Measurements from ENCODE around the gene APOLD1. TPM values are rescaled to one million over a fixed set of nuclear protein-coding genes. Genes with fewer than 3 reads are reported as not detected.
A peak's percentile ranks its signal among the peaks of the same experiment; 100 is the strongest.
"Not testable (repeated sequence)": the region's sequence is repeated elsewhere in the genome, so short reads cannot be mapped to it uniquely, and the experiment has no call there.

APOLD1 gene
- total and polyA plus RNA-seq, 7 experiments from 2014 or later: 0.25 to 11.1 (median 2.4) TPM

- H3K27me3 Mint-ChIP-seq; H3K36me3 ChIP-seq (ENCODE audit: control insufficient read depth in 2 of 3, insufficient read depth in 3 of 3, low read length in 3 of 3); ATAC-seq; POLR2A ChIA-PET; H3K9me3 ChIP-seq (ENCODE audit: control insufficient read depth in 2 of 3, low read length in 3 of 3); intact Hi-C loops (cut with micrococcal nuclease); H3K4me3 ChIP-seq (ENCODE audit: low read length); H3K4me3 Mint-ChIP-seq; H3K9me3 Mint-ChIP-seq; DNase-seq; CTCF ChIA-PET; H3K27me3 ChIP-seq (ENCODE audit: control insufficient read depth in 2 of 2, insufficient read depth in 2 of 2, low read length in 2 of 2); H3K4me1 ChIP-seq (ENCODE audit: control insufficient read depth in 2 of 2, insufficient read depth in 2 of 2, low read length in 2 of 2); H3K27ac ChIP-seq (ENCODE audit: low read depth, low read length): not testable (repeated sequence)
- Mint-ChIP-seq H3K36me3 (peaks cover 0 to 20% (median 0%) of the 10 kb centered on the region in 5 donors), H3K27ac (peak overlapping the region in 4 of 9 donors; percentile 15 to 93 (median 36)), H3K4me1 (peaks cover 13 to 58% (median 42%) of the 10 kb centered on the region in 7 donors)
Measured at GRCh38 chr12:12801656-12802055, 16.2 kb downstream of the APOLD1 start.

- ATAC-seq: peak; percentile 28
- H3K4me3 Mint-ChIP-seq: peak overlapping the region in 3 of 10 donors; percentile 31 to 77 (median 31)
Measured at GRCh38 chr12:12803186-12803585, 17.7 kb downstream of the APOLD1 start.

DNA sequence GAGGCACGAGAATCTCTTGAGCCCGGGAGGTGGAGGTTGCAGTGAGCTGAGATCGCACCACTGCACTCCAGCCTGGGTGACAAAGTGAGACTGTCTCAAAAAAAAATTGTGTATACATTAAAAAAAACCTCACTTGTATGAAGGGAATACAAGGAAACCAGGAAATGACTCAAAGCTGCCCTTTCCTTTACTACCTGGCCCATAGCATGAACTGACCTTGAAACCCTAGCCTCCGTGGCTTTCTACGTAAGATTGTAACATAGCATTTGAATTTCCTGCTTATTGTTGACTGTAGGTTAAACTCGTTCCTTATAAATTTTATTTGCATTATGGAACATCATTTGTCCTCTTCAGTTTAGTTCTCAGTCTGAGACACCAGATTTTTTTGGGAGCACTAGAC is 18.6 kb downstream of the APOLD1 start:
- Histone ChIP-seq H3K4me3 (ENCODE audit: low read length) (no peak overlapping the region), H3K9me3 (ENCODE audit: control insufficient read depth in 2 of 3, low read length in 3 of 3) (no peaks in the 10 kb centered on the region), H3K27ac (ENCODE audit: low read depth, low read length) (no peak overlapping the region), H3K27me3 (ENCODE audit: control insufficient read depth in 2 of 2, insufficient read depth in 2 of 2, low read length in 2 of 2) (no peaks in the 10 kb centered on the region), H3K4me1 (ENCODE audit: control insufficient read depth in 2 of 2, insufficient read depth in 2 of 2, low read length in 2 of 2) (peaks cover 20 to 25% of the 10 kb centered on the region in 2 donors), H3K36me3 (ENCODE audit: control insufficient read depth in 2 of 3, insufficient read depth in 3 of 3, low read length in 3 of 3) (no peaks in the 10 kb centered on the region)
- CTCF ChIA-PET: interaction anchor here (1.9 kb wide), 1 partner anchor 15 kb away, joined by 7 read pairs; no protein-coding TSS in a partner anchor
- DNase-seq (no peak), ATAC-seq (no peak)
- Mint-ChIP-seq H3K4me3 (peak overlapping the region in 1 of 10 donors; percentile 43), H3K27ac (peak overlapping the region in 7 of 9 donors; percentile 30 to 98 (median 71)), H3K9me3 (peaks cover 0 to 4% (median 0%) of the 10 kb centered on the region in 11 donors), H3K36me3 (peaks cover 0 to 12% (median 0%) of the 10 kb centered on the region in 5 donors), H3K4me1 (peaks cover 32 to 71% (median 63%) of the 10 kb centered on the region in 7 donors), H3K27me3 (no peaks in the 10 kb centered on the region)
- intact Hi-C loops (cut with micrococcal nuclease): no loop called here
- POLR2A ChIA-PET: interaction anchor here (2.0 to 2.4 kb wide), 4 partner anchors 9 to 85 kb away, joined by 8 to 24 read pairs (median 10); partner anchors contain the start of gene DDX47

More at GRCh38 chr12:12803186-12803585, 17.7 kb downstream of the APOLD1 start:
- peaks cover 0 to 7% (median 0%) of the 10 kb centered on the region in 11 donors for H3K9me3 Mint-ChIP-seq
- H3K27me3 ChIP-seq (ENCODE audit: control insufficient read depth in 2 of 2, insufficient read depth in 2 of 2, low read length in 2 of 2): no peaks in the 10 kb centered on the region
- H3K4me1 Mint-ChIP-seq: peaks cover 25 to 64% (median 55%) of the 10 kb centered on the region in 7 donors
- no peaks in the 10 kb centered on the region for H3K36me3 ChIP-seq (ENCODE audit: control insufficient read depth in 2 of 3, insufficient read depth in 3 of 3, low read length in 3 of 3)
- intact Hi-C loops (cut with micrococcal nuclease): loop anchor here in 1 of 2 donors (1.0 kb wide), 2 partner anchors 10 to 15 kb away; partner anchors contain the start of gene DDX47
- H3K4me3 ChIP-seq (ENCODE audit: low read length): no peak overlapping the region
- H3K27ac ChIP-seq (ENCODE audit: low read depth, low read length): no peak overlapping the region
- H3K27ac Mint-ChIP-seq: peak overlapping the region; percentile 16 to 98 (median 73)
- POLR2A ChIA-PET: interaction anchor here (0.6 to 2.4 kb wide), 6 partner anchors 9 to 84 kb away, joined by 3 to 24 read pairs (median 8); partner anchors contain the start of gene DDX47
- peaks cover 13 to 17% of the 10 kb centered on the region in 2 donors for H3K4me1 ChIP-seq (ENCODE audit: control insufficient read depth in 2 of 2, insufficient read depth in 2 of 2, low read length in 2 of 2)
- H3K9me3 ChIP-seq (ENCODE audit: control insufficient read depth in 2 of 3, low read length in 3 of 3): no peaks in the 10 kb centered on the region
- CTCF ChIA-PET: interaction anchor here (0.6 to 1.9 kb wide), 5 partner anchors 10 to 16 kb away, joined by 3 to 7 read pairs (median 3); no protein-coding TSS in a partner anchor
- H3K36me3 Mint-ChIP-seq: peaks cover 0 to 16% (median 0%) of the 10 kb centered on the region in 5 donors
- peak in 3 of 9 donors; percentile 11 to 46 (median 35) for DNase-seq
- H3K27me3 Mint-ChIP-seq: no peaks in the 10 kb centered on the region

- ATAC-seq (no peak), DNase-seq (no peak)
- Histone ChIP-seq H3K27ac (ENCODE audit: low read depth, low read length) (no peak overlapping the region), H3K27me3 (ENCODE audit: control insufficient read depth in 2 of 2, insufficient read depth in 2 of 2, low read length in 2 of 2) (no peaks in the 10 kb centered on the region), H3K4me1 (ENCODE audit: control insufficient read depth in 2 of 2, insufficient read depth in 2 of 2, low read length in 2 of 2) (peaks cover 24 to 30% of the 10 kb centered on the region in 2 donors), H3K9me3 (ENCODE audit: control insufficient read depth in 2 of 3, low read length in 3 of 3) (no peaks in the 10 kb centered on the region), H3K4me3 (ENCODE audit: low read length) (no peak overlapping the region), H3K36me3 (ENCODE audit: control insufficient read depth in 2 of 3, insufficient read depth in 3 of 3, low read length in 3 of 3) (no peaks in the 10 kb centered on the region)
- peaks cover 0 to 2% (median 0%) of the 10 kb centered on the region in 11 donors for H3K9me3 Mint-ChIP-seq
- H3K4me3 Mint-ChIP-seq: peak overlapping the region in 2 of 10 donors; percentile 8 to 43
- H3K27ac Mint-ChIP-seq: peak overlapping the region; percentile 34 to 99 (median 95)
- intact Hi-C loops (cut with micrococcal nuclease): no loop called here
- no peaks in the 10 kb centered on the region for H3K27me3 Mint-ChIP-seq
- H3K36me3 Mint-ChIP-seq: peaks cover 0 to 13% (median 0%) of the 10 kb centered on the region in 5 donors
- H3K4me1 Mint-ChIP-seq: peaks cover 35 to 76% (median 68%) of the 10 kb centered on the region in 7 donors
- ChIA-PET CTCF (interaction anchor here (1.1 to 1.9 kb wide), 3 partner anchors 10 to 18 kb away, joined by 3 to 7 read pairs (median 4); no protein-coding TSS in a partner anchor), POLR2A (interaction anchor here (0.8 to 2.4 kb wide), 8 partner anchors 9 to 86 kb away, joined by 3 to 24 read pairs (median 6); partner anchors contain the start of gene DDX47)
Measured at GRCh38 chr12:12804432-12804886, 19.0 kb downstream of the APOLD1 start.

DNA sequence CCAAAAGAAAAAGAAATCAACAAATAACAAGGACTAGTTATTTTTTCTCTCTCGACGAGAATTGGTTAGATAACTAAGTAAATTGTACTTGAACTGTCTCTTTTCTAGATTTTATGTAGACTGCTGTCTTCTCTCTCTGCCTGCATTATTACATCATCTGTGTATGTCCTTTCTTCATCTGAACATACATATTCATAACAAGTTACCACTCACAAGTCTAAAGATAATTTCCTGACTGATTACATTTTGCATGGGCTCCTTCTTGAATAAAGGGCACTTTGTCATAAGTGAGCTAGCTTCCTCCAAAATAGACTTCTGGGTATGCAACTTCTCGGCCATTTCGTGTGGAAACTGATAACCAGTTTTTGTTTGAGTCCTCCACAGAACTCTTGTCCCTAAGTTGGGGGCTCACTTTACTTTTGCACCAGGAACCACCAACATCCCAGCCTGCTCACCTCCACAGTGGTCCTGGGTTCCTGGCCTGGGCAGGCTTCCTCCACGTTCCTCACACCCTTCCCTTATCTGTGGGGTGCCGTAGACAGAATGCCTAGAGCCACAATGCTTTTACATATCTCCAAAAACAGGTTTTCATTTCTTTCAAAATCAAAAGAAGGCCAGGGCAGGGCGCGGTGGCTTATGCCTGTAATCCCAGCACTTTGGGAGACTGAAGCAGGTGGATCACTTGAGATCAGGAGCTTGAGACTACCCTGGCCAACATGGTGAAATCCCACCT is 21.5 kb downstream of the APOLD1 start:
- DNase-seq (no peak), ATAC-seq (no peak)
- Histone ChIP-seq H3K27ac (ENCODE audit: low read depth, low read length) (peak overlapping the region; percentile 80), H3K4me1 (ENCODE audit: control insufficient read depth in 2 of 2, insufficient read depth in 2 of 2, low read length in 2 of 2) (peaks cover 24 to 31% of the 10 kb centered on the region in 2 donors), H3K27me3 (ENCODE audit: control insufficient read depth in 2 of 2, insufficient read depth in 2 of 2, low read length in 2 of 2) (no peaks in the 10 kb centered on the region), H3K4me3 (ENCODE audit: low read length) (no peak overlapping the region), H3K36me3 (ENCODE audit: control insufficient read depth in 2 of 3, insufficient read depth in 3 of 3, low read length in 3 of 3) (no peaks in the 10 kb centered on the region), H3K9me3 (ENCODE audit: control insufficient read depth in 2 of 3, low read length in 3 of 3) (no peaks in the 10 kb centered on the region)
- CTCF ChIA-PET: interaction anchor here (2.4 to 2.6 kb wide), 2 partner anchors 18 to 31 kb away, joined by 8 read pairs; no protein-coding TSS in a partner anchor
- Mint-ChIP-seq H3K4me3 (peak overlapping the region in 7 of 10 donors; percentile 12 to 81 (median 59)), H3K36me3 (peaks cover 0 to 9% (median 0%) of the 10 kb centered on the region in 5 donors), H3K27ac (peak overlapping the region; percentile 93 to 99 (median 98)), H3K9me3 (no peaks in the 10 kb centered on the region), H3K27me3 (no peaks in the 10 kb centered on the region), H3K4me1 (peaks cover 35 to 85% (median 72%) of the 10 kb centered on the region in 7 donors)
- intact Hi-C loops (cut with micrococcal nuclease): loop anchor here in 1 of 2 donors (5.0 kb wide), 1 partner anchor 80 kb away; no protein-coding TSS in a partner anchor
- POLR2A ChIA-PET: interaction anchor here (0.6 to 2.9 kb wide), 6 partner anchors 8 to 184 kb away, joined by 3 to 16 read pairs (median 3); no protein-coding TSS in a partner anchor

GRCh38 chr12:12807517-12807903 is 22.1 kb downstream of the APOLD1 start:
- intact Hi-C loops (cut with micrococcal nuclease): loop anchor here in 1 of 2 donors (5.0 kb wide), 1 partner anchor 80 kb away; no protein-coding TSS in a partner anchor
- peak overlapping the region in 8 of 10 donors; percentile 12 to 81 (median 59) for H3K4me3 Mint-ChIP-seq

More at GRCh38 chr12:12807517-12807903, 22.1 kb downstream of the APOLD1 start:
- H3K9me3 ChIP-seq (ENCODE audit: control insufficient read depth in 2 of 3, low read length in 3 of 3); ATAC-seq; H3K9me3 Mint-ChIP-seq; H3K27me3 Mint-ChIP-seq; H3K36me3 Mint-ChIP-seq; H3K27me3 ChIP-seq (ENCODE audit: control insufficient read depth in 2 of 2, insufficient read depth in 2 of 2, low read length in 2 of 2); H3K36me3 ChIP-seq (ENCODE audit: control insufficient read depth in 2 of 3, insufficient read depth in 3 of 3, low read length in 3 of 3); H3K4me3 ChIP-seq (ENCODE audit: low read length); DNase-seq: not testable (repeated sequence)
- H3K4me1 ChIP-seq (ENCODE audit: control insufficient read depth in 2 of 2, insufficient read depth in 2 of 2, low read length in 2 of 2): peaks cover 25 to 31% of the 10 kb centered on the region in 2 donors
- H3K27ac Mint-ChIP-seq: peak overlapping the region; percentile 93 to 99 (median 98)
- peaks cover 31 to 80% (median 68%) of the 10 kb centered on the region in 7 donors for H3K4me1 Mint-ChIP-seq
- peak overlapping the region; percentile 80 for H3K27ac ChIP-seq (ENCODE audit: low read depth, low read length)
- CTCF ChIA-PET: interaction anchor here (2.4 to 2.6 kb wide), 2 partner anchors 18 to 31 kb away, joined by 8 read pairs; no protein-coding TSS in a partner anchor
- POLR2A ChIA-PET: interaction anchor here (0.6 to 2.9 kb wide), 5 partner anchors 18 to 184 kb away, joined by 3 to 16 read pairs (median 3); no protein-coding TSS in a partner anchor
